Amniotic stem cell (primary cell): ENCODE measurements around the gene RASSF4.

Source experiments
- DNase-seq: peaks from one replicate; lab custom pipeline; 2025; lab: John Stamatoyannopoulos, UW

RASSF4 gene

GRCh38 chr10:44975431-44976331 is 16.1 kb downstream of the RASSF4 start:
- DNase-seq = no peak

DNA sequence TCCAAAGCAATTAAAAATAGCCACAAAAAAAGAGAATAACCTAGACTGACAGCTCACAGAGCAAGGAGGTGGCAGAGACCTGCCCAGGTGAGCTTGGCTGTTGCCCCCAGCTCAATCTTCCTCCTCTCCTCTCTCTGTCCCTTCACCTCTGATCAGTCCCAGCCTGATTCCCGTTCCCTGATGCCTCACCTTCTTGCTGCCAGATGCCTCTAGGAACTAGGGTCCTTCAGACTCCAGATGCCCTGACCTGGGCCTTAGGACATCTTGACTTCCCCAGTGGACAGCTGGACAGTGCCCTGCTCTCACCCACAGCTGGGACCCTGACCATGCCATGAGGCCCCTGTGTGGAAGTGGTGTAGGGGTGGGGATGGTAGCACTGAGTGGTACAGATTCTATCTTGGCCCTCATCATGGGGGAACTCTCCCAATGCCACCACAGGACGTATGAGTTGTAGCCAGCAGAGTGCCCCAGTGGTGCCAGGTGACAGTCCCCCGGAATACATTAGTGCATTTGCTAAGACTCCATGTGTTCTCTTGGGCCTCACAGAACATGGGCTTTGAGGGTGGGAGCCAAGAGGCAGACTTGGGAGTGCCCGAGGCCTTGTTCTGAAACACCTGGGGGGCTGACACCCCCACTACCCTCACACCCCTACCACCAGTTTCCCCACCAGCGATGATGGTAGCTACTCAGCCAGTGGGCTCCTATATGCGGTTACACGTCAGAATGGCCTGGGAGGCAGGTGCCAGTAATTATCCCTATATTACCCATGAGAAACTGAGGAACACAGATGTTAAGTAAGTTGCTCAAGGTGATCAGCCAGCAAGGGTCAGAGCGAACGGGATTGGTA is 17.0 kb downstream of the RASSF4 start:
- no peak for DNase-seq

- DNase-seq = no peak
Observed at GRCh38 chr10:44977287-44978212, 17.9 kb downstream of the RASSF4 start.

DNA sequence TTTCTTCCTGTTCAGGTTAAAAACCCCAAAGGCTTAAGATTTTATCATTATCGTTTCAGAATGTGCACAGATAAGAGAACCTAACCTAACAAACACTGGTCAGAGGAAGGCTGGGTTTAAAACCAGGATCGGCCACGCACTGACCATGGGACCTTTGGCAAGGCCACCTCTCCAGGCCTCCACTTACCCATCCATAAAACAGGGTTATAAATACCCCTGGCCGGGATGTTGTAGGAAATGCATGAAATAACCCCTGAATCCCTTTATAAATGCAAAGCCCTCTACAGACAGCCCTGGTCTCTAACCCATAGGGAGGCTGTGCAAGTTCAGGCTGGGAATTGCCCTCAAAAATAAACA is 18.6 kb downstream of the RASSF4 start:
- no peak for DNase-seq

GRCh38 chr10:44978570-44979280 is 19.1 kb downstream of the RASSF4 start, which contains the start of gene DEPP1:
TSS of gene DEPP1 (minus strand) at chr10:44978809. CDS start at chr10:44978030, 779 bp downstream.
- DNase-seq = no peak

GRCh38 chr10:44979281-44980191 is 19.9 kb downstream of the RASSF4 start:
- DNase-seq = no peak

- no peak for DNase-seq
Observed at GRCh38 chr10:44980309-44981171, 20.9 kb downstream of the RASSF4 start.

- DNase-seq = peak; percentile 59
Observed at GRCh38 chr10:44981172-44982113, 21.8 kb downstream of the RASSF4 start.

- DNase-seq = no peak
Observed at GRCh38 chr10:44982114-44982460, 22.5 kb downstream of the RASSF4 start.

DNA sequence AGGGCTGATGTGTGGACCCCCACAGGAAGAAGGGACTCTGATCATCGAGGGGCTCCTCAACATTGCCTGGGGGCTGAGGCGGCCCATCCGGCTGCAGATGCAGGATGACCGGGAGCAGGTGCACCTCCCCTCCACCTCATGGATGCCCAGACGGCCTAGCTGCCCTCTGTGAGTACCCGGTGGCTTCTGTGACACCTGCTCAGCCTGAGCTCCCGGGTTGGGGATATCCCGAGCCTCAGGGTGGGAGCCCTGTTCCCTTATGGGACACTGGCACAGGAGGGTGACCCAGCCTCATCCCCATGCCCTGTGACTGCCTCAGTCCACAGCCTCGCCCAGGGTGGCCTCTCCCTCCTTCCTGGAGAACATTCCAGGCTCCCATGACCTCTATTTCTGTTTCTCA is 22.9 kb downstream of the RASSF4 start:
- DNase-seq = no peak

GRCh38 chr10:44983066-44983894 is 23.7 kb downstream of the RASSF4 start:
- no peak for DNase-seq

DNA sequence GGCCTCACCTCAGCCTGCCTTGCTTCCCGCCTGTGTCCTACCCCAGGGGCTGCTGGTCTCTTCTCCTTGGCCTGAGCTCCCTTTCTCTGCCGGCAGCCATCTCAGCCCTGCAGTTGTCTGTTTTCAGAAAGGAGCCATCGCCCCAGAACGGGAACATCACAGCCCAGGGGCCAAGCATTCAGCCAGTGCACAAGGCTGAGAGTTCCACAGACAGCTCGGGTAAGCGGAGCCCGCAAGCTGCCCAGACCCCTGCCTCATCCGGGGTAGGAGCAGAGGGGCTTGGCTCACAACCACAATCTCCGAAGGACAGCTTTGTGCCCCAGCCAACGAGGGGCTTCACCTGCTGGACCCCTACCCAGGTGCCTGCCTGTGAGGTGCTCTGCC is 24.3 kb downstream of the RASSF4 start:
- no peak for DNase-seq

GRCh38 chr10:44984671-44985101 is 25.1 kb downstream of the RASSF4 start:
- no peak for DNase-seq

GRCh38 chr10:44985175-44985681 is 25.6 kb downstream of the RASSF4 start:
- DNase-seq = no peak

- no peak for DNase-seq
Observed at GRCh38 chr10:44986179-44986578, 26.6 kb downstream of the RASSF4 start.

- no peak for DNase-seq
Observed at GRCh38 chr10:44986670-44987069, 27.1 kb downstream of the RASSF4 start.
